Osteoblast (primary cell): ENCODE measurements around the gene S1PR2. TPM values are rescaled to one million over a fixed set of nuclear protein-coding genes. Genes with fewer than 3 reads are reported as not detected.

Source experiments
- DNase-seq: peaks from one replicate; pipeline ENCODE4 v3.0.0; 2011; ENCODE audit warnings: low spot score, mixed read lengths; ENCODE audit not compliant: insufficient read length; ENCODE audit errors: missing footprints
- H2AFZ ChIP-seq: 2 replicates; pipeline ENCODE4 v1.6.0; 2011; ENCODE audit warnings: mild to moderate bottlenecking, low read length
- H3K27ac ChIP-seq: 2 replicates; pipeline ENCODE4 v1.5.1; 2011; ENCODE audit warnings: mild to moderate bottlenecking, low read depth, low read length, moderate library complexity
- H3K27me3 ChIP-seq: 2 replicates; pipeline ENCODE4 v1.6.0; 2012; ENCODE audit warnings: mild to moderate bottlenecking, control low read depth, inconsistent platforms, low read length, moderate library complexity; ENCODE audit not compliant: insufficient read depth
- H3K36me3 ChIP-seq: 2 replicates; pipeline ENCODE4 v1.5.1; 2011; ENCODE audit warnings: mild to moderate bottlenecking, low read length, control low read depth, moderate library complexity; ENCODE audit not compliant: insufficient read depth
- H3K4me1 ChIP-seq: 2 replicates; pipeline ENCODE4 v1.5.1; 2011; ENCODE audit warnings: mild to moderate bottlenecking, low read length, control low read depth, moderate library complexity; ENCODE audit not compliant: insufficient read depth
- H3K4me2 ChIP-seq: 2 replicates; pipeline ENCODE4 v1.6.0; 2011; ENCODE audit warnings: mild to moderate bottlenecking, low read length; ENCODE audit not compliant: insufficient read depth
- H3K4me3 ChIP-seq: fragments of 200-600 bp; sonication (generic); 3 replicates; pipeline ENCODE4 v1.5.1; 2012; ENCODE audit warnings: mild to moderate bottlenecking, low read length, inconsistent platforms; ENCODE audit not compliant: insufficient read depth
- H3K79me2 ChIP-seq: 2 replicates; pipeline ENCODE4 v1.6.0; 2012; ENCODE audit warnings: mild to moderate bottlenecking, low read length, control low read depth, inconsistent platforms; ENCODE audit not compliant: insufficient read depth
- H3K9me3 ChIP-seq: 2 replicates; pipeline ENCODE4 v1.5.1; 2011; ENCODE audit warnings: low read depth, low read length, control low read depth
- H4K20me1 ChIP-seq: 2 replicates; pipeline ENCODE4 v1.6.0; 2012; ENCODE audit warnings: mild to moderate bottlenecking, low read length, control low read depth; ENCODE audit not compliant: insufficient read depth
- total RNA-seq: library from RNA; depleted of rRNA; stranded (reverse); fragments of >200 nt; gene quantifications from 2 replicates; pipeline ENCODE4 v1.2.3, GENCODE V29; 2012
- TF ChIP-seq, protein P1 (sequence below): IDR thresholded peaks from 2 replicates; pipeline ENCODE4 v1.5.1; 2011; ENCODE audit warnings: mild to moderate bottlenecking, low read depth, low read length, moderate library complexity; ENCODE audit errors: extremely low read depth

The S1PR2 gene
- total RNA-seq, 1 donor = 9.4 TPM

DNA sequence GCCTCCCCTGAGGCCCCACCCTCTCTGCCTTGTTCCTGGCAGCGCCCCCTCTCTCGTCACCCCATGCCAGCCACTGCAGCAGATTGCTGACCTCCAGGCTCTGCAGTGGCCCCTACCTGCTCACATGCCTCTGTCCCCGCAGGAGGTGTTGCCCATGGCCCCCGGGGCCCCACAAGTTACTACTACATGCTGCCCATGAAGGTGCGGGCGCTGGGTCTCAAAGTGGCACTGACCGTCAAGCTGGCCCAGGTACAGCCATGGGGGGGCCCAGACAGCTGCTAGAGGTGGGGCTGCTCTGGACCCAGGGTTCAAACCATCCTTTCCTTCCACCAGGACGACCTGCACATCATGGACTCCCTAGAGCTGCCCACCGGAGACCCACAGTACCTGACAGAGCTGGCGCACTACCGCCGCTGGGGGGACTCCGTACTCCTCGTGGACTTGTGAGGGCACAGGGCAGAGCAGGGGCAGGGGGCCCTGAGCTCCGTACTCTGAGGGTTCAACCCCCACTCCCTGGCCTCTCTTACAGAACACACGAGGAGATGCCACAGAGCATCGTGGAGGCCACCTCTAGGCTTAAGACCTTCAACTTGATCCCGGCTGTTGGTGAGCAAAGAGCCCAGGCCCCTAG lies 27.1 kb upstream of the S1PR2 start:
- no peak for DNase-seq
- Histone ChIP-seq H3K4me2 (no peak overlapping the region), H3K9me3 (no peaks in the 10 kb centered on the region), H3K4me1 (no peaks in the 10 kb centered on the region), H3K79me2 (peaks cover 11% of the 10 kb centered on the region), H3K36me3 (peaks cover 38% of the 10 kb centered on the region), H3K27ac (no peak overlapping the region), H4K20me1 (no peaks in the 10 kb centered on the region), H2AFZ (no peak overlapping the region), H3K4me3 (no peak overlapping the region), H3K27me3 (no peaks in the 10 kb centered on the region)
- TF ChIP-seq, protein P1, sequence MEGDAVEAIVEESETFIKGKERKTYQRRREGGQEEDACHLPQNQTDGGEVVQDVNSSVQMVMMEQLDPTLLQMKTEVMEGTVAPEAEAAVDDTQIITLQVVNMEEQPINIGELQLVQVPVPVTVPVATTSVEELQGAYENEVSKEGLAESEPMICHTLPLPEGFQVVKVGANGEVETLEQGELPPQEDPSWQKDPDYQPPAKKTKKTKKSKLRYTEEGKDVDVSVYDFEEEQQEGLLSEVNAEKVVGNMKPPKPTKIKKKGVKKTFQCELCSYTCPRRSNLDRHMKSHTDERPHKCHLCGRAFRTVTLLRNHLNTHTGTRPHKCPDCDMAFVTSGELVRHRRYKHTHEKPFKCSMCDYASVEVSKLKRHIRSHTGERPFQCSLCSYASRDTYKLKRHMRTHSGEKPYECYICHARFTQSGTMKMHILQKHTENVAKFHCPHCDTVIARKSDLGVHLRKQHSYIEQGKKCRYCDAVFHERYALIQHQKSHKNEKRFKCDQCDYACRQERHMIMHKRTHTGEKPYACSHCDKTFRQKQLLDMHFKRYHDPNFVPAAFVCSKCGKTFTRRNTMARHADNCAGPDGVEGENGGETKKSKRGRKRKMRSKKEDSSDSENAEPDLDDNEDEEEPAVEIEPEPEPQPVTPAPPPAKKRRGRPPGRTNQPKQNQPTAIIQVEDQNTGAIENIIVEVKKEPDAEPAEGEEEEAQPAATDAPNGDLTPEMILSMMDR = no peak

DNA sequence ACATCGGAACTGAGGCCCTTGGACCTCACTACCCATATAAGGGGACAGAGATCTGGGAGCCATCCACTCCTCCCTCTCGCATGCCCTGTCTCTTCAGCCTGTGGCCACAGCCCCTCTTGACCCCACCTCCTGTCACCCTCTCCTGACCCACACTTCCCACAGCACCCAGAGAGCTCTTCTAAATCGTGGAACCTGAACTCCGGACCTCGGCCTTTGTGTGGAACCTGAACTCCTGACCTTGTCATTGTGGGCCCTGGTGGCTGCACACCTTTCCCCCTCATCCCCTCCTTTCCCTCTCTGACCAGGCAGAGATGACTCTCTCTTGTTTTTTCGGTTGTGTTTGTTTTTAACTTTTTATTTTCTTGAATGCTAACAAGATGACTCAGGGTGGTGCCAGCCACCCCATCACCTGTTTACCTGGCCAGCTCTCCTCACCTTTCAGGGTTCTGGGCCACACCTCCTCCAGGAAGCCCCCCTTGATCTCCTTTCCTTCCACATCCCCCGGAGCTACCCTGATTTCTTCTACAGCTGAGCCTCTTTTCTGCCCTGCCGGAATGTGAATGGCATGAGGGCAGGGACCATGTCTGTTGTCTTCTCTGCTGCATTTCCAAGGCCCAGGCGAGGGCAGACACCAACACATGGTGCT lies 26.0 kb upstream of the S1PR2 start:
- Histone ChIP-seq H2AFZ (no peak overlapping the region), H3K27me3 (no peaks in the 10 kb centered on the region), H4K20me1 (no peaks in the 10 kb centered on the region), H3K4me2 (no peak overlapping the region), H3K27ac (no peak overlapping the region), H3K4me1 (peaks cover 5% of the 10 kb centered on the region), H3K79me2 (peaks cover 20% of the 10 kb centered on the region), H3K36me3 (peaks cover 38% of the 10 kb centered on the region), H3K9me3 (no peaks in the 10 kb centered on the region), H3K4me3 (no peak overlapping the region)
- DNase-seq = peak; percentile 18
- TF ChIP-seq, protein P1 = no peak

DNA sequence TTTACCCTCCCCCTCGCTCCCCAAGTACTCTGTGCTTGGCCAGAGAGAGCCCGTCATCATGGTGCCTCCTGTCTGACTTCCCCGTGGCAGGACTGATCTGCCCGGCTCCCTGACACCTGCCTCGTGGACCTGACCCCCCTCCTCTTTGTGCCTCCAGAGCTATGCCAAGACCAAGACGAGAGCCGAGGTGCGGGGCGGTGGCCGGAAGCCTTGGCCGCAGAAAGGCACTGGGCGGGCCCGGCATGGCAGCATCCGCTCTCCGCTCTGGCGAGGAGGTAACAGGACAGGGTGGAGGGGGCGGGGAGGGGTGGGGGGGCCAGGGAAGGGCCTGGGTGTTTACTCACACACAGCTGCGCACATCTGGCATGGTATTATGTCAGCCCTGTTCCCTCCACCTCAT lies 25.4 kb upstream of the S1PR2 start:
- Histone ChIP-seq H3K4me3 (no peak overlapping the region), H4K20me1 (no peaks in the 10 kb centered on the region), H3K36me3 (peaks cover 38% of the 10 kb centered on the region), H2AFZ (no peak overlapping the region), H3K4me1 (peaks cover 5% of the 10 kb centered on the region), H3K27me3 (no peaks in the 10 kb centered on the region), H3K4me2 (no peak overlapping the region), H3K79me2 (peaks cover 21% of the 10 kb centered on the region), H3K9me3 (no peaks in the 10 kb centered on the region), H3K27ac (no peak overlapping the region)
- TF ChIP-seq, protein P1 = no peak
- DNase-seq = peak; percentile 23

DNA sequence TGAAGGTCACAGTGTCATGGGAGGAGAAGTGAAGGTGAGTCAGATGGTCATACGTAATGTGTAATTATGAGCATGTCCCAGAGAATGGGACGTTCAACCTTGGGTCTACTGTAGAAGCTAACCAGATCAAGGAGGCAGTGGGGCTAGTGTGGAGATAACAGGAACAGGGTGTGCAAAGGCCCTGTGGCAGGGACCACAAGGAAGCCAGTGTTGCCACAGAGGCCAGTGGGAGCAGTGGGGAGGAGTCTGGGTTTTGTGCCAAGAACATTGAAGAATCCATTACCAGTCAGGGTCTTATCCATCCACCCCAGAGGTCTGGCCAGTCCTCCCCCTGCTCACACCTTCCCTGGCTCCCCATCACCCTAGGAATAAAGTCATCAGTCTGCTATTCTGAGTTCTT lies 24.2 kb upstream of the S1PR2 start:
- no peak overlapping the region for H3K27ac ChIP-seq
- no peaks in the 10 kb centered on the region for H3K9me3 ChIP-seq
- H4K20me1 ChIP-seq = no peaks in the 10 kb centered on the region
- peaks cover 5% of the 10 kb centered on the region for H3K4me1 ChIP-seq
- H3K36me3 ChIP-seq = peaks cover 38% of the 10 kb centered on the region
- H3K27me3 ChIP-seq = no peaks in the 10 kb centered on the region
- no peak for DNase-seq
- peaks cover 21% of the 10 kb centered on the region for H3K79me2 ChIP-seq
- no peak overlapping the region for H3K4me2 ChIP-seq
- TF ChIP-seq, protein P1 = no peak
- no peak overlapping the region for H3K4me3 ChIP-seq
- no peak overlapping the region for H2AFZ ChIP-seq
